Femur (tissue), 1 donor: ENCODE data around the gene OR51G2.

Source experiments
- DNase-seq: peaks from one replicate; pipeline ENCODE4 v3.0.0-alpha.2; 2017

The OR51G2 gene

DNA sequence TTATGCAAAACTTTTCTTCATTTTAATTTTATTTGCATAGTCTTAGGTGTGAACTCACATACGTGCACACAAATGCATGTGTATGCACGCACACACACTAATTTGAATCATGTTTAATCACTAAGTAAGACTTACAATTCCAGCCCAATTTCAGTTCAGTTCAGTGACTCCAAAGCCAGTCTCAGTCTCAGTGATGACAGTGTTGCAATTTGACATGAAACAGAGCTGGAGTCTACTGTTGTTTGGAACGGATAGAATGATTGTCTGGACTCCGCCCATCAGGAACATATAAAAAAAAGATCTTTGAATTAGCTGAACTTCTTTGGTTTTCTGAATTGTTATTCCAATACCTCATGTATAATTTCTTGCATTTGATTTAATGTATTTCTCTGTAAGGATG is 55.3 kb downstream of the OR51G2 start:
- DNase-seq, result no peak
